KBM-7 (cell line): Measurements from ENCODE around the gene PMEPA1.

Experiments
- DNase-seq: peaks from one replicate; pipeline ENCODE4 v3.0.0-alpha.2; 2015
- in situ Hi-C: fragments of 300-500 bp; cut with MboI; formaldehyde crosslinking; loops from 2 replicates; pipeline ENCODE4 v1.14.3; 2020; ENCODE audit warnings: low sequenced_read_pairs, low pct_unique_long_range_greater_than_20kb, mixed read lengths

PMEPA1 gene

GRCh38 chr20:57714409-57715267 is 4.8 kb upstream of the PMEPA1 start:
- in situ Hi-C loops: no loop called here
- no peak for DNase-seq

- in situ Hi-C loops: no loop called here
- no peak for DNase-seq
Measured at GRCh38 chr20:57713951-57714350, 4.1 kb upstream of the PMEPA1 start.

GRCh38 chr20:57713505-57713903 is 3.7 kb upstream of the PMEPA1 start:
- in situ Hi-C loops: no loop called here
- DNase-seq: no peak

- in situ Hi-C loops: no loop called here
Measured at GRCh38 chr20:57712851-57713504, 3.2 kb upstream of the PMEPA1 start.

GRCh38 chr20:57712341-57712740 is 2.5 kb upstream of the PMEPA1 start:
- in situ Hi-C loops: no loop called here
- DNase-seq: no peak

More at GRCh38 chr20:57712851-57713504, 3.2 kb upstream of the PMEPA1 start:
- no peak for DNase-seq

- in situ Hi-C loops: no loop called here
- DNase-seq: no peak
Measured at GRCh38 chr20:57711826-57712225, 2.0 kb upstream of the PMEPA1 start.

- DNase-seq: no peak
- in situ Hi-C loops: no loop called here
Measured at GRCh38 chr20:57711311-57711712, 1.5 kb upstream of the PMEPA1 start.

GRCh38 chr20:57710841-57711240 is 1.0 kb upstream of the PMEPA1 start:
- DNase-seq: no peak
- in situ Hi-C loops: no loop called here

GRCh38 chr20:57708694-57709673 is 831 bp downstream of the PMEPA1 start:
- no peak for DNase-seq
- in situ Hi-C loops: no loop called here

- in situ Hi-C loops: no loop called here
Measured at GRCh38 chr20:57707849-57708693, 1.7 kb downstream of the PMEPA1 start.

GRCh38 chr20:57707320-57707719 is 2.5 kb downstream of the PMEPA1 start:
- in situ Hi-C loops: no loop called here
- no peak for DNase-seq

More at GRCh38 chr20:57707849-57708693, 1.7 kb downstream of the PMEPA1 start:
- no peak for DNase-seq

GRCh38 chr20:57705127-57705899 is 4.5 kb downstream of the PMEPA1 start:
- in situ Hi-C loops: no loop called here
- no peak for DNase-seq

- DNase-seq: no peak
- in situ Hi-C loops: no loop called here
Measured at GRCh38 chr20:57704245-57704644, 5.6 kb downstream of the PMEPA1 start.

GRCh38 chr20:57703013-57703412 is 6.8 kb downstream of the PMEPA1 start:
- no peak for DNase-seq
- in situ Hi-C loops: no loop called here

- no peak for DNase-seq
- in situ Hi-C loops: no loop called here
Measured at GRCh38 chr20:57702521-57702920, 7.3 kb downstream of the PMEPA1 start.

GRCh38 chr20:57702091-57702490 is 7.7 kb downstream of the PMEPA1 start:
- DNase-seq: no peak
- in situ Hi-C loops: no loop called here

- no peak for DNase-seq
- in situ Hi-C loops: no loop called here
Measured at GRCh38 chr20:57701651-57702050, 8.2 kb downstream of the PMEPA1 start.

- DNase-seq: no peak
- in situ Hi-C loops: no loop called here
Measured at GRCh38 chr20:57701090-57701489, 8.7 kb downstream of the PMEPA1 start.
